GM20000 (cell line): ENCODE data around the gene FAM169A.
"Not testable (repeated sequence)": the region's sequence is repeated elsewhere in the genome, so short reads cannot be mapped to it uniquely, and the experiment has no call there.

Experiments
- DNase-seq: peaks from one replicate; pipeline ENCODE4 v3.0.0; 2012; ENCODE audit warnings: low spot score
- CTCF ChIP-seq: IDR thresholded peaks from 2 replicates; pipeline ENCODE4 v1.5.1; 2012; ENCODE audit warnings: mild to moderate bottlenecking, control low read depth; ENCODE audit errors: extremely low read depth, missing control alignments

FAM169A gene

GRCh38 chr5:74864823-74865222 lies 1.4 kb downstream of the FAM169A start:
- no peak for DNase-seq
- no peak for TF ChIP-seq CTCF

GRCh38 chr5:74863726-74864125 lies 2.5 kb downstream of the FAM169A start:
- no peak for TF ChIP-seq CTCF
- no peak for DNase-seq

- DNase-seq: no peak
- no peak for TF ChIP-seq CTCF
Measured at GRCh38 chr5:74862221-74862620, 4.0 kb downstream of the FAM169A start.

- DNase-seq: not testable (repeated sequence)
Measured at GRCh38 chr5:74856975-74857374, 9.2 kb downstream of the FAM169A start.

- DNase-seq: no peak
- no peak for TF ChIP-seq CTCF
Measured at GRCh38 chr5:74853256-74853655, 12.9 kb downstream of the FAM169A start.

GRCh38 chr5:74851684-74852353 lies 14.4 kb downstream of the FAM169A start:
- no peak for TF ChIP-seq CTCF
- peak; percentile 29 for DNase-seq

GRCh38 chr5:74850789-74851425 lies 15.3 kb downstream of the FAM169A start:
- DNase-seq: no peak
- no peak for TF ChIP-seq CTCF

GRCh38 chr5:74850030-74850429 lies 16.2 kb downstream of the FAM169A start:
- no peak for TF ChIP-seq CTCF
- DNase-seq: no peak
